Measurements from ENCODE around the gene ZDHHC18.
"Not testable (repeated sequence)": the region's sequence is repeated elsewhere in the genome, so short reads cannot be mapped to it uniquely, and the experiment has no call there.

The ZDHHC18 gene

DNA sequence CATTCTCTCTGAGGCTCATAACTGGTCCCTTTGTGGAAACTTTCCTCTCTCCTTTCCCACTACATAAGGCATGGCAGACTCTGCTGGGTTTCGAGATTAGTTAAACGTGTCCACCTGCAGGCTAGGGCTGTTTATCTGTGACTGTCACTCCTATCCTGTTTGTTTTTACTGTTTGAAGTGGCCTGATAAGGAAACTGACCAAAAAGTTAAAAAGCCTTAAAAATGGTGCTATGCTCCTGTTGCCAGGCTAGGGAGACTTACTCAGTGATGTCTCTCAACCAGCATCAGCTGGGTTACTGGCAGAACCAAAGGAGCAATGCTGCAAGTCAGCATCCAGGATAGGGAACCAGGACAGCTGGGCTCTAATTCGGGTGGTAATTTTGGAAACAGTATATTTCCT, 34.9 kb upstream of the ZDHHC18 start:
- FAIRE-seq, result no peak

DNA sequence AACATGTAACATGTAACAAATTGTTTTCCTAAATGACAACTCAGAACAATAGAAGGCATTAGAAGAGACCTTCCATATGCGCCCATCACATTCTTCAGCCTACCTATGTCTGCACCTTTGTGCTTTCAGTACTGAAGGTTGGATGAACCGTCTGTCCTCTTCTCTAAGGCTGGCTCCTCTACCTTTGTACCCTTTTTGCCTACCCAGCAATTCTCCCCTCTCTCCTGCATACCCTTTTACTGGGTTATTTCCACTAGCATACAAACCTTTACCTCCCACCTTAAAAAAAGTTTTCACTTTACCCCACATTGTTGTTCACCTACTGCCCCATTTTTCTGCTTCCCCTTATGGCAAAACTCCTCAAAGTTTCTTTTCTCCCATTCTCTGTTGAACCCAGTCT, 33.6 kb upstream of the ZDHHC18 start:
- FAIRE-seq, result no peak

DNA sequence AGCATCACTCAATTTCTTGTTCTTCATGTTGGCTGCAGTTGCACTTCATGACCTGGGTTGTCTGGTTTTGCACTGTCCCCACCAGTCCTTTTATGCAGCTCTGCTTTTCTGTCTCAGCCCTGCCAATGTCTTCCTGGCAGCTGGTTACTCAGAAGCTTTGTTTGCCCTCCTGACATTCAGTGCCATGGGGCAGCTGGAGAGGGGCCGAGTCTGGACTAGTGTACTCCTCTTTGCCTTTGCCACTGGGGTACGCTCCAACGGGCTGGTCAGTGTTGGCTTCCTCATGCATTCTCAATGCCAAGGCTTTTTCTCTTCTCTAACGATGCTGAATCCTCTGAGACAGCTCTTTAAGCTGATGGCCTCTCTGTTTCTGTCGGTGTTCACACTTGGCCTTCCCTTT, 32.1 kb upstream of the ZDHHC18 start:
- FAIRE-seq, result no peak

DNA sequence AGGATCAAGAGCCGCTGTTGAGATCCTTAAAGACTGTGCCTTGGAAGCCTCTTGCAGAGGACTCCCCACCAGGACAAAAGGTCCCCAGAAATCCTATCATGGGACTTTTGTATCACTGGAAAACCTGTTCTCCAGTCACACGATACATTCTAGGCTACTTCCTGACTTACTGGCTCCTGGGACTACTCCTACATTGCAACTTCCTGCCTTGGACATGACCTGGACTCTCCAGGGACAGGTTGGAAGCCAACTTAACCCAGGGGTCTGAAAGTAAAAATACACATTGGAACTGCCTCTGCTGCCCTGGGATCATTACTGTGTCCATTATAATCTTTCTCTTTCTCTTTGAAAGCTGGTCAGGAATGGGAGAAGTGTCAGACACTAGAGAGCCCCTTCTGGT, 28.9 kb upstream of the ZDHHC18 start:
- FAIRE-seq, result no peak

DNA sequence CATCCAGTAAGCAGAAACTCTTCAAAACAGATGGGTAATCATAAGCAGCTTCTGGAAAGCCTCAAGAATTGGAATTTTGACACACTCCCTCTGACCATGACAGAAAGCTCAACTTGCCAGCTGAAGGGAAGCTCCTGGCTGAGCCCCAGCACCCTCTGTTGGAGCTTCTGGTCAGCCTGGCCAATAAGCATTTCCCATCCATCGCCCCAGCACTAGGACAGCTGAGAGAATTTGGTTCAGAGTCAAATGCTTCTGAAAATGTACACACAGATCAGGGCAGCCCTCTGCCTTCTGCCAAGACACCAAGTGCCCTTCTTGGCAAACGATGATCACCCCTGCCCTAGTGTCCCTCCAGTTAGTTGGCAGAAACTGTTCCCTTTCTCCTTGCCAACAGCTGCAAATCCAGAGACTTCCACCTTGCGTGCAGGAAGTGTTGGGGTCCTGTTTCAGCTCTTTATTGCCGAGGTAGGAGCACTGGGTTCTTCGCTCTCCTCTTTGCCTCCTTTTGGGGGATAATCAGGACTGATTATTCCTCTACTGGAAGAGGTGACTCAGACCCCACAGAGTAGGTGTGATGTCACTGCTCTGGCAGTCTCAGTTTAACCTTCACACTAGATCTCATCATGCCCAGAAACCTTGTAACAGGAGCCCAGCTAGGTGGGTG, 26.9 kb upstream of the ZDHHC18 start:
- no peak for FAIRE-seq

DNA sequence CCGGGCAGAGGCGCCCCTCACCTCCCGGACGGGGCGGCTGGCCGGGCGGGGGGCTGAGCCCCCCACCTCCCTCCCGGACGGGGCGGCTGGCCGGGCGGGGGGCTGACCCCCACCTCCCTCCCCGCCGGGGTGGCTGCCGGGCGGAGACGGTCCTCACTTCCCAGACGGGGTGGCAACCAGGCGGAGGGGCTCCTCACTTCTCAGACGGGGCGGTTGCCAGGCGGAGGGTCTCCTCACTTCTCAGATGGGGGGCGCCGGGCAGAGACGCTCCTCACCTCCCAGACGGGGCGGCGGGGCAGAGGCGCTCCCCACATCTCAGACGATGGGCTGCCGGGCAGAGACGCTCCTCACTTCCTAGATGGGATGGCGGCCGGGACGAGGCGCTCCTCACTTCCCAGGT, 22.6 kb upstream of the ZDHHC18 start:
- not testable (repeated sequence) for FAIRE-seq

DNA sequence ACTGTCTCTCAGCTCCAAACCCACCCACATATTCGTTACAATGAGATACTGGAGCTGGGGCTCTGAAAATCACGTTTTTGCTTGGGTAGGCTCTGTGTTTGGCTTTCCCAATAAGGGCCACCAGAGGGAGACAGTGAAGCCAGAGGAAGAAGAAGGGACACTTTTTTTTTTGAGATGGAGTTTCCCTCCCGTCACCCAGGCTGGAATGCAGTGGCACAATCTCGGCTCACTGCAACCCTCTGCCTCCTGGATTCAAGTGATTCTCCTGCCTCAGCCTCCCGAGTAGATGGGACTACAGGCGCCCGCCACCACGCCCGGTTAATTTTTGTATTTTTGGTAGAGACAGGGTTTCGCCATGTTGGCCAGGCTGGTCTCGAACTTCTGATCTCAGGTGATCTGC, 16.4 kb upstream of the ZDHHC18 start:
- FAIRE-seq, result not testable (repeated sequence)

DNA sequence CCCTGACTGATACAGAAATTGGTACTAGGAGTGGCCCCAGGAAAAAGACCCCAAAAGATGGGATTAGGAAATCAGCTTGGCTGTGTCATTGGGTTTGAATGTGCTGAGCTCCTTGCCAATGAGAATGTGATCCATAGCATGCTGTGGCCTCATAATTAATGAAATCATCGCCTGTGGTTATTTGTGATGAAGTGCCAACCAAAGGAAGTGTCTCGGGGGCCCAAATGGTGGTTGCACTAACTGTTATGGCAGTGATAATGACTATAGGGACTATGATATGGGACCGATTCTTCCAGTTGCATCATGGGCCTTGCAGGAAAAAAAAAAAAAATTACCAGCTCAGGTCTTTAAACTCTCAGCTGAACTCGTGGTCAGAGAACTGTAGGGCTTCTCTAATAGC, 15.4 kb upstream of the ZDHHC18 start:
- FAIRE-seq, result no peak

DNA sequence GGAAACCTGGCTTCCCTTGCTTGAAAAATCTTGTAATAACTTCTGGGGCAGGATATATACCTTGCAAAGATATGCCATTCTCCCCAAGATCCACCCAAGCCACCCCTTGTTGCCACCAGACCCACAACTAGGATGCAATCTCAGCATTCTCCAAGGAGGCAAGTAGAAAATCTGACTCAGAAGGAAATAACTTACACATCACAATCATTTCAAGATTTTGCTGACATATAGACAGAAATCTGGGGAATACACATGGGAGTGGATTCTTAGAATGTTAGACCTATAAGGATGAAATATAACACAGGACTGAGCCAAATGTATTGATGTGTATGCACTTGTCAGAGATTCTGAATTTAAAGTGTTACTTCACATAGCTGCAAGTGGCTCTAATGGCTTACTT, 14.8 kb upstream of the ZDHHC18 start:
- FAIRE-seq, result no peak

DNA sequence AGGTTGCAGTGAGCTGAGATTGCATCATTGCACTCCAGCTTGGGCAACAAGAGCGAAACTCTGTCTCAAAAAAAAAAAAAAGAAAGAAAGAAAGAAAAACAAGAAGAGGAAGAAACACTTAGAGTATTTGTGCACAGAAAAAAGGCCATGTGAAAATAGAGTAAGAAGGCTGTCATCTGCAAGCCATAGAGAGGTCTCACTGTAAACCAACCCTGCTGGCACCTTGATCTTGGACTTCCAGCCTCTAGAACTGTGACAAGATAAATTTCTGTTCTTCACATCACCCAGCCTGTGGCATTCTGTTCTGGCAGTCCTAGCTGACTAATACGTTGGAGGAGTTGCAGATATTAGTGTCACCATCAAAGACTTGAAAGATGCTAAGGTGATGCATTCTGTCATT, 12.1 kb upstream of the ZDHHC18 start:
- FAIRE-seq, result no peak

DNA sequence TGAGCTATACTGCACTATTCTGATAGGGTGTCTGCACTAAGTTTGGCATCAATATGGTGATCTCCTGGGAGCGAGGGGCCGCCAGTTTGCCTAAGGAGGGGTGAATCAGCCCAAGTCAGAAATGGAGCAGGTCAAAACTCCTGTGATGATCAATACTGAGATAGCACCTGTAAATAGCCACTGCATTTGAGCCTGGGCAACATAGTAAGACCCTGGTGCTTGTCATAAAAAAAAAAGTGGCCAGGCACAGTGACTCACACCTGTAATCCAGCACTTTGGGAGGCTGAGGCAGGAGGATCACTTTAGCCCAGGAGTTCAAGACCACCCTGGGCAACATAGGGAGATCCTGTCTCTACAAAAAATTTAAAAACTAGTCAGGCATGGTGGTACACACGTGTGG, 11.6 kb upstream of the ZDHHC18 start:
- no peak for FAIRE-seq

DNA sequence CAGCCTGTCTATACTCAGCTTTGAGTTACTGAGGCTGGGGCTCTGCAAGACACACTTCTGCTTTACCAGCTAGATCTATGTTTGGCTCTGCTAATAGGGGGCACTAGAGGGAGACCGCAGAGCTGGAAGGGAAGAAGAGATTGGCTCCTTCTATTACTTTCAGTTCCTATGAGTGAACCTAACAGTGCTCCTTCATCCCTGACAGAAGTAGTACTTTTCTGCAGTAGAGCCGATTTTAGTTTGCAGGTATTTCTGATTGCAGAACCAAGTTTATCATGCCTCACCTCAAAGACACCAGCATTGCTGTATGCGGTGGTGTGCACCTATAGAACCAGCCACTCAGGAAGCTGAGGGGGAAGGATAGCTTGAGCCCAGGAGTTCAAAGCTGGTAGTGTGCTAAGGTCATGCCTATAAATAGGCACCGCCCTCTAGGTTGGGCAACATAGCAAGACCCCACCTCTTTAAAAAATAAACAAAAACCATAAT, 5.7 kb upstream of the ZDHHC18 start:
- FAIRE-seq, result no peak

DNA sequence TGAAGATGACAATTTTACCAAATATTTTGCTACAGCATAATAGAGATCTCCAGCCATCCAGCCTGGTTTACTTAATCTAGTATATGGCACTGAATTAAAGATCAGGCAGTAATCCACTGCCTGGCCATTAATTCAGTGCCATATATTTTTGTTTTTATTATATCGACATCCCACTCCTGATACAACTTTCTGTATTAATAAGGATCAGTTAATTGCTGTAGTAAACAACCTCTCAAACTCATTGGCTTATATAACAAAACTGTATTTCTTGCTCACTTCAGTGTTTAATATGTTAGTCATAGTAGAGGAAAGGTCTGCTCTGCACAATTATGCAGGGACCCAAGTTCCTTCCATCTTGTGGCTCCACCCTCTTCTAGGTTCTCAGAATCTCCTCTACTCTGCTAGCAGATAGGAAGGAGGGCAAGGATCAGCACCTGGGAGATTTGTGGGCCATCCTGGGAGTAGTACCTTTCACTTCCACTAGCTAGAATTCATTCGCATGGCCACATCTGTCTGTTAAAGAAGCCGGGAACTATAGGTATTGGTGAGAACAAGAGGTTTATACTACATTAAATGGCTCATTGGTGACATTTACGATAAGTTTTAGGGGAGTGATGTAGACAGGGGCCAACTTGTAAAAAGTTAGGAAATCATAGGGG, 3.6 kb upstream of the ZDHHC18 start:
- no peak for FAIRE-seq

DNA sequence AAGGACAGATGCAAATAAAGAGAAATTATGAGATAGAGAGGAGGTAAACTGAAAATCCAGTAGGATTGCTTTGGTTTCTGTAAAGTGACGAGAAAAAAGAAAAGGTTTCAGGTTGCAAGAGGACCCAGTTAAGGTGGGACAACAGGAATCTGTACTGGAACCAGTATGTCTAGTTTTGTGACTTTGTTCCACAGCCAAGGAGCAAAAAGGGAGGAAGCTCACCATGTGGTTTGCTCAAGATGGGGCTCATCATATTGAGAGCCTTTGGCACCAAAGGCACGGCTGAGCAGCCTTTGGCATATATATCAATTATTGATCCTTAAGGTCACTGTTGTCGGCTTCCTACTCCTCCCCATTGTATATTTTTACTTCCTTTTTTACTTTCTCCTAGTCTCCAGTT, 1.8 kb upstream of the ZDHHC18 start:
- no peak for FAIRE-seq

DNA sequence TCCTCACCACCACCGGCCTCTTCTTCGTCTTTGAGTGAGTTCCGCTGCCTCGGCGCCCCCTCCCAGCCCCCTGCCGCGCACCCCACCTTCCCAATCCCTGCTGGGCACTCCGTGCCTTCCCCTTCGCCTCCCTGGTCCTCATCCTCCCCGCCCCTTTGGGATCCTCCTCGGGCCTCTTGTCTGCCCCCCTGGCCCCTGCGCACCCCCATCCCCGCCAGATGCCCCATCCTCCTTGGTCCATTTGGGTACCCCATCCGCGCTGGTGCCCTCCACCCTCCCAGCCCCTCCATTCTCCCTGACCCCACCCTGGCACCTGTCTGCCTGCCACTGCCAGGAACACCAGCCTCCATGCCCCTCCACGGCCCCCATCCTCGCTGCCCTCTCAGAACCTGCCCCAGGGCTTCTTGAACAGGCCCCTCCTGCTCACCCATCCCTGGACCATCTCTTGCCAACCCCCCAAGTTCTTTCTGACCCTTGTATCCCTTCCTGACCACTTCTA, 667 bp downstream of the ZDHHC18 start:
- no peak for FAIRE-seq

DNA sequence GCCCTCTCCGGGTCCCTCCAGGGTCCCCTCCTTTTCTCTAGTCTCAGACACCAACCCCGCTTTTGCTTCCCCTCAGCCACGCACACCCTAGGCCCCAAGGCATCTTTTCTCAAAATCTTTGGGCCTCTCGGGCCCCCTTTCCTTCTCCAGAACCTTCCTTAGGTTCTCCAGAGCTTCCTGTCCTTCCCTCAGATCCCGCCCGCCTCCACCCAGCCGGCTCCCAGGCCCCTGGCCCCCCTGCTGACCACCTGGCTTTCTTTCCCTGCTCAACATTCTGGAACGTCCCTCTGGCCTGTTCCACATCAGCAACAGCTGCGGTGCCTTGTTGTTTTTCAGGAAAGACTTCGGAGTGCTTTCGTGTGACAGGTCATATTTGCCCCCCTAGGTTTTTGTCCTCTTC, 1.2 kb downstream of the ZDHHC18 start:
- no peak for FAIRE-seq

DNA sequence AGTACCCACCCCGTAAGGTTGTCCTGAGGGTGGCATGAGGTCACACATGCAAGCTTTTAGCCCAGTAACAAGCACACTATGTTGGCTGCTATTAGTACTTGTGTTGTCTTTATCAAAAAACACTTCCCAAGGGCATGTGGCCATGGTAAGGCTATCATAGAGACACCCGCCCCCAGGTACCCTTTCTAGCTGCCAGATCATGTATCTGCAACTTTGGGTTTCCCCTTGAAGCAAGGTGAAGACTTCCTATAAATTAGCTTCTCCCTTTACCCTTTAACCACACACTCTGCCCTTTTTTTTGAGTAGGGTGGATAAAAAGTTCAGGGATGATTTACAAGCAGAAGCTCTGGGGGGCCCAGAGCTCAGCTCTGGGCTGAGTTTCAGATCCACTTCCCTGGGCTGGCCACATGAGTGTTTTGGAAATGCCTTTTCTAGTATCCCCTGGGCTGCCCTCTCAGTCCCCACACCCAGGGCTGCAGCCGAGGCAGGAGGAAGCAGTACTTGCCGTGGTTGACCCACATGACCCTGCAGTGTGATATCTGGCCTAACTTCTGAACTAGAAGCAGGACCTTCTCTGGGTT, 2.0 kb downstream of the ZDHHC18 start:
- no peak for FAIRE-seq

DNA sequence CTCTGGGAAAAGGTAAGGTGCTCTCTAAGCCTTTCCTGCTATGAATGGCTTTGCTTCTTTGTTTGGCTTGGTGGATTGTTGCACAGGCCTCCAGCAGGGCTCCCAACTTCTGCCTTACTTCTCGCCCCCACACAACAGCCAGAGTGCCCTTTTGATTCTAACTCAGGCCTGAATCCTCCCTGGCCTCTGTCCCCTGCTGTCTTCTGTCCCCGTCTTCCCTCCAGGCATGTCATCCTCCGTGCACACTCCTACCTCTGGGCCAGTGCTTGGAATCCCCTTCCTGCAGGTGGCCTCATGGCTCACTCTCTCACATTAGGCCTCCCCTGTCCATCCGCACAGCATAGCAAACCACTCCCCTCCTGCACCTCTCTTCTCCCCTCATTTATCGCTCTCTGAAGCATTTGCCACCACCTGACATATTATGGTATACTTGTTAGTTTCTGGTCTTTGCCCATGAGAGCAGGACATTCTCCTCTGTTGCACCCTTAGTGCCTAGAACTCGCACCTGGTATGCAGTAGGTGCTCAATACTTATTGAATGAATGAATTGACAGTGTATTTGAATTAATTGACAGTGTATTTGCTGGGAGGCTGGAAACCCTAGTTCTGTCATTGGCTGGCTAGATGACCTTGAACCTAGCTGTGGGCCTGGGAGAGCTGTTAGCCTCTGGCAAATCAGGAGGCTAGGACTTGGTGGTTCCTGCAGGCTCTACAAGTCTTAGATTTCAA, 2.9 kb downstream of the ZDHHC18 start:
- no peak for FAIRE-seq

DNA sequence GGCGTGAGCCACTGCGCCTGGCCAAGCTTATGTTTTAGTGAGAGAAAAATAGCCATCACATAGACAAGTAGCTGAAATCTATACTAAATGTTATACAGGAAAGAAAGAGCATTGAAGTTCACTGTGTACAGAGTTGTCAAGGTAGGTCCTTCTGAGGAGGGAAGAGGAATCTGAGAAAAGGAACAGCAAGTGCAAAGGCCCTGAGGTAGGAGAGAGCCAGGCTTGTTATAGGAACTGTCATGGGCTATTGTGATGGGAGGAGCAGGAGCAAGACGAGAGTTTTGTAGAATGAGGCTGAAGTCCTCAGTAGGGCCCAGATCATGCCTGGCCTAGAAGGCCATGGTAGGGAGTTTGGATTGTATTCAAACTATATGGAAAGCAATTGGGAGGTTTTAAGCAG, 4.6 kb downstream of the ZDHHC18 start:
- no peak for FAIRE-seq

DNA sequence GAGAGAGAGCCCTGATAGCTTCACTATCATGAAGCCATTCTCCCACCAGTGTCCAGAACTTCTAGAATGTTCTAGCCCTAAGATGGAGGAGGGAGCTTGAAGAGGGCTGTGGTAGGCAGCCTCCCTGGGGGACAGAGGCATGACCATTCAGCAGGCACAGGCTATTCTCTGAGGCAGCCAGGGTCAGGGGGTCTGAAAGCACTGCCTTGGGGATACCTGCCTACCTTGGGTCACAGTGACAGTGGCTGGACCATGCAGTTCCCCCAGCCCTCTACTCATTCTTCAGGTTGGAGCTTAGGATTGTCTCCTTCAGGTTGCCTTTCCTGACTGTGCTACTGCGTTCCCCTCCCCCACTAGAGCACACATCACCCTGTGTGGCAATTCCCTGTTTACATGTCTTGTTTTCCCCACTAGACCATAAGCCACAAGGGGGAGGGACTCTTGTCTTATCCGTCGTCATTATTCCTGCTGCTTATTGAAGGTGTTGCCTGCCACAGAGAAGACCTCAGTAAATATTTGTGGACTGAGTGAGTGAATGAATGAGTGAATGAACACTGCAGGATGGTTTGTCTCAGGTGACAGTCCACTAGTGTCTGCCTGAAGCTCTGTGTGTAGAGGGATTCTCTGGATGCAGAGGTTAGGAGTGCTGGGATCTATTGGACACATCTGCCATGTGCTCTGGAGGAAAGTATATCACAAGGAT, 5.2 kb downstream of the ZDHHC18 start:
- FAIRE-seq, result no peak

DNA sequence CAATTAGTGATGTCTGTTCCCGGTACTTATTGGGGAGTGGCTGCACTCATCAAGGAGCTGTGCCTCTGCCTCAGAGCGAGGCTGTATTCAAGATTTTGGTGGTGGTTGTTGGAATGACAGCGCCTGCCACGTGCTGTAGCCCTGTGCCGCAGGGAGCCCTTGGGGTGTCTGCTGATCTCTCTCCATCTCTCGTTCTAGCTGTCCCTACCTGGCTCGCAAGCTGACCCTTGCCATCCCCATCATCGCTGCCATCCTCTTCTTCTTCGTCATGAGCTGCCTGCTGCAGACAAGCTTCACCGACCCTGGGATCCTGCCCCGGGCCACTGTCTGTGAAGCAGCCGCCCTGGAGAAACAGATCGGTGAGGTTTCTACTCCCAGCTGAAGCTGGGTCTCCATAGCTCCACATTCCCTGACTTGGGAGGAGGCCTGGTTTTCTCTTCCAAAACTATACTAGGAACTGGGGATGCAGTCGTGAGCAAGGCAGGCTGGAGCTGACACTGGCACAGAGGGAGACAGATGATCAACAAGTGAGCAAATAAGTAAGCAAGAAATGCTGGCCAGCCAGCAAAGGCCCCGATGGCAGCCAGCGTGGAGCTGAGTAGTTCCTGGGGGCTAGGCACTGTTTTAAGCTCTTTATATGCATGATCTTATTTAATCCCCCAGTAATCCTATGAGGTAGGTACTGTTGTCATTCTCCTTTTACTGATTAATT, 5.9 kb downstream of the ZDHHC18 start:
- no peak for FAIRE-seq

All from colon (tissue), 2 donors.